ENCODE measurements around the gene TNNC1. TPM values are rescaled to one million over a fixed set of nuclear protein-coding genes. Genes with fewer than 3 reads are reported as not detected.

The TNNC1 gene
- total and polyA plus RNA-seq, 9 of the 15 experiments (the other 6 are each of a cell fraction or from before 2014, with no cell fraction given), result 0.08 to 0.85 (median 0.42) TPM; not detected in 4

GRCh38 chr3:52403271-52403841 is 50.5 kb downstream of the TNNC1 start (continued):
- TF ChIP-seq GTF2F1 (IDR thresholded peaks at IDR 0.05; ENCODE audit: low read depth, low read length), result no peak
- no peak for TF ChIP-seq KDM5B (IDR thresholded peaks at IDR 0.05; ENCODE audit: insufficient replicate concordance, low read depth, low read length)
- no peak for TF ChIP-seq OTX1 (CRISPR knock-in tag; IDR thresholded peaks at IDR 0.05)

GRCh38 chr3:52402706-52403270 is 51.1 kb downstream of the TNNC1 start:
- no peaks in the 10 kb centered on the region for H4K20me1 ChIP-seq (replicated peaks; ENCODE audit: control insufficient read depth, insufficient read depth, low read length)
- no peak for ATAC-seq
- intact Hi-C loops (cut with micrococcal nuclease) (no loop called here), in situ Hi-C loops (cut with MboI) (no loop called here)
- peaks cover 3% of the 10 kb centered on the region for H3K9me1 ChIP-seq (ENCODE audit: control insufficient read depth, insufficient read depth, low read length)
- 98% methylated on average over 8 of the region's 11 CpGs for WGBS (ENCODE audit: insufficient coverage, low coverage, missing lambda C conversion rate)
- no peak overlapping the region for H3K9ac ChIP-seq (ENCODE audit: insufficient read depth in 1 of 2, low read depth in 2 of 2, low read length in 2 of 2)
- no TSS peak for BruUV-seq (replicated peaks)
- 0 out of 3 replicates have a peak, but pooled peaks cover 2% of the 10 kb centered on the region for H3K79me2 ChIP-seq (ENCODE audit: control insufficient read depth, insufficient read depth, low read length)
- no peak overlapping the region for H3K4me3 ChIP-seq
- no peak overlapping the region for H3K27ac ChIP-seq (ENCODE audit: extremely low read depth, low read depth, low read length)
- DNase-seq (ENCODE audit: extremely low read depth in 1 of 4, low spot score in 3 of 4), result no peak
- H3K9me3 ChIP-seq (replicated peaks; ENCODE audit: control insufficient read depth, insufficient read depth, low read depth, low read length), result no peaks in the 10 kb centered on the region
- peaks cover 66% of the 10 kb centered on the region; the same call in 2 of the 3 replicates for H3K36me3 ChIP-seq (ENCODE audit: control insufficient read depth, insufficient read depth, low read length)
- H3K4me2 ChIP-seq (ENCODE audit: insufficient read depth, low read length), result no peak overlapping the region
- no peaks in the 10 kb centered on the region for H3K27me3 ChIP-seq (ENCODE audit: control insufficient read depth in 2 of 2, insufficient read depth in 2 of 2, low read length in 2 of 2)
- ChIA-PET POLR2A (no interaction called here), CTCF (ENCODE audit: low intra/inter-chr PET ratio) (no interaction called here)
- peaks cover 7 to 27% of the 10 kb centered on the region in 2 experiments; a peak in 4 of 5 replicates for H3K4me1 ChIP-seq (replicated peaks in 1 of 2; ENCODE audit: control insufficient read depth in 2 of 2, insufficient read depth in 2 of 2, low read length in 2 of 2)
- no peak overlapping the region for H2AFZ ChIP-seq (ENCODE audit: low read depth, low read length)
- no peak for FAIRE-seq
- TF ChIP-seq DACH1 (IDR thresholded peaks at IDR 0.05; ENCODE audit: partially characterized antibody), result no peak
- TF ChIP-seq TAF9B (IDR thresholded peaks at IDR 0.05; ENCODE audit: partially characterized antibody), result no peak
- no peak for TF ChIP-seq MYNN (IDR thresholded peaks at IDR 0.05)
- no peak for TF ChIP-seq MYNN (CRISPR knock-in tag; IDR thresholded peaks at IDR 0.05)
- TF ChIP-seq STAT5A (IDR thresholded peaks at IDR 0.05; ENCODE audit: borderline replicate concordance, low read length), result no peak
- TF ChIP-seq CREBBP (IDR thresholded peaks at IDR 0.05; ENCODE audit: low read depth, low read length), result no peak
- TF ChIP-seq GATA2 (CRISPR knock-in tag; IDR thresholded peaks at IDR 0.05), result no peak
- TF ChIP-seq ZNF707 (CRISPR knock-in tag; conservative IDR thresholded peaks at IDR 0.05), result no peak
- no peak for TF ChIP-seq ZNF444 (CRISPR knock-in tag; IDR thresholded peaks at IDR 0.05)
- no peak for TF ChIP-seq KLF13 (tag; IDR thresholded peaks at IDR 0.05; ENCODE audit: borderline replicate concordance, low read depth)
- no peak for TF ChIP-seq CHD4 (IDR thresholded peaks at IDR 0.05; ENCODE audit: insufficient read depth, insufficient replicate concordance, low read depth, low read length, poor library complexity, severe bottlenecking)
- no peak for TF ChIP-seq STAT6 (CRISPR knock-in tag; IDR thresholded peaks at IDR 0.05)
- no peak for TF ChIP-seq ZNF561 (CRISPR knock-in tag; conservative IDR thresholded peaks at IDR 0.05)
- TF ChIP-seq RBM15 (IDR thresholded peaks at IDR 0.05; ENCODE audit: insufficient read depth, low read length), result no peak
- TF ChIP-seq ARHGAP35 (IDR thresholded peaks at IDR 0.05; ENCODE audit: partially characterized antibody), result no peak
- TF ChIP-seq BACH1 (tag; IDR thresholded peaks at IDR 0.05), result no peak
- TF ChIP-seq NELFE (IDR thresholded peaks at IDR 0.05; ENCODE audit: insufficient read depth, insufficient read length), result no peak

Data from K562 (cell line).